MM.1S (cell line): ENCODE results near the gene KHNYN.

ENCODE experiments used
- DNase-seq: peaks from one replicate; pipeline ENCODE4 v3.0.0-alpha.2; 2015
- H2AFZ ChIP-seq: fragments of 300-600 bp; sonication (generic); 2 replicates; pipeline ENCODE4 v1.6.0; 2016; ENCODE audit warnings: antibody characterized with exemption, low read length
- H3F3A ChIP-seq: fragments of 300-600 bp; sonication (generic); 2 replicates; pipeline ENCODE4 v1.6.1; 2016; ENCODE audit warnings: mild to moderate bottlenecking, antibody characterized with exemption, low read length, moderate library complexity, mixed read lengths; ENCODE audit not compliant: insufficient read depth
- H3K27ac ChIP-seq: fragments of 300-600 bp; sonication (generic); 2 replicates; pipeline ENCODE4 v1.5.1; 2016; ENCODE audit warnings: mild to moderate bottlenecking, low read length
- H3K27me3 ChIP-seq: fragments of 300-600 bp; sonication (generic); replicated peaks from 2 replicates; pipeline ENCODE4 v1.6.0; 2016; ENCODE audit warnings: low read length; ENCODE audit not compliant: insufficient read depth
- H3K36me3 ChIP-seq: fragments of 300-600 bp; sonication (generic); replicated peaks from 2 replicates; pipeline ENCODE4 v1.6.1; 2016; ENCODE audit warnings: mild to moderate bottlenecking, low read length, mixed read lengths; ENCODE audit not compliant: insufficient read depth
- H3K4me1 ChIP-seq: fragments of 300-600 bp; sonication (generic); 2 replicates; pipeline ENCODE4 v1.6.1; 2016; ENCODE audit warnings: low read length, mixed read lengths
- H3K4me2 ChIP-seq: fragments of 300-600 bp; sonication (generic); 2 replicates; pipeline ENCODE4 v1.6.0; 2016; ENCODE audit warnings: low read depth, low read length
- H3K4me3 ChIP-seq: fragments of 300-600 bp; sonication (generic); 2 replicates; pipeline ENCODE4 v1.5.1; 2016; ENCODE audit warnings: low read length, mixed read lengths
- H3K79me2 ChIP-seq: fragments of 300-600 bp; sonication (generic); 2 replicates; pipeline ENCODE4 v1.6.1; 2016; ENCODE audit warnings: mixed run types, low read length, mixed read lengths
- H3K9ac ChIP-seq: fragments of 300-600 bp; sonication (generic); 2 replicates; pipeline ENCODE4 v1.6.1; 2016; ENCODE audit warnings: low read length, mixed read lengths
- H3K9me2 ChIP-seq: fragments of 300-600 bp; sonication (generic); replicated peaks from 2 replicates; pipeline ENCODE4 v1.6.1; 2016; ENCODE audit warnings: mild to moderate bottlenecking, low read length, mixed read lengths; ENCODE audit not compliant: insufficient read depth
- H3K9me3 ChIP-seq: fragments of 300-600 bp; sonication (generic); replicated peaks from 2 replicates; pipeline ENCODE4 v1.6.1; 2016; ENCODE audit warnings: mild to moderate bottlenecking, low read length, mixed read lengths; ENCODE audit not compliant: insufficient read depth
- H4K20me1 ChIP-seq: fragments of 300-600 bp; sonication (generic); 2 replicates; pipeline ENCODE4 v1.6.1; 2016; ENCODE audit warnings: mild to moderate bottlenecking, low read length, moderate library complexity, mixed read lengths; ENCODE audit not compliant: insufficient read depth
- CTCF ChIP-seq: fragments of 300-600 bp; sonication (generic); IDR thresholded peaks from 2 replicates; pipeline ENCODE4 v1.5.1; 2016; ENCODE audit warnings: antibody characterized with exemption, low read length, mixed read lengths
- EZH2 ChIP-seq: fragments of 300-600 bp; sonication (generic); optimal IDR thresholded peaks from 2 replicates; pipeline ENCODE3; 2017; ENCODE audit warnings: low read depth, mild to moderate bottlenecking, antibody characterized with exemption, low read length, mixed read lengths
- EZH2phosphoT487 ChIP-seq: fragments of 300-600 bp; sonication (generic); IDR thresholded peaks from 2 replicates; pipeline ENCODE4 v1.6.1; 2018; ENCODE audit warnings: antibody characterized with exemption, low read length

KHNYN gene

GRCh38 chr14:24416932-24417619 is 12.7 kb upstream of the KHNYN start:
- Histone ChIP-seq H3K4me3 (no peak overlapping the region), H3K4me1 (peaks cover 3% of the 10 kb centered on the region; the same call in 1 of the 2 replicates), H3K9ac (no peak overlapping the region), H2AFZ (no peak overlapping the region), H3K36me3 (no peaks in the 10 kb centered on the region), H3K27me3 (no peaks in the 10 kb centered on the region), H3K27ac (no peak overlapping the region), H3K4me2 (no peak overlapping the region), H3F3A (no peaks in the 10 kb centered on the region), H3K9me2 (no peaks in the 10 kb centered on the region), H4K20me1 (no peaks in the 10 kb centered on the region), H3K9me3 (no peaks in the 10 kb centered on the region), H3K79me2 (no peaks in the 10 kb centered on the region)
- no peak for TF ChIP-seq CTCF
- no peak for TF ChIP-seq EZH2
- TF ChIP-seq EZH2phosphoT487 = no peak
- DNase-seq = no peak

- H3K4me3 ChIP-seq = no peak overlapping the region
- H3K9me2 ChIP-seq = no peaks in the 10 kb centered on the region
- no peaks in the 10 kb centered on the region for H3K79me2 ChIP-seq
- no peaks in the 10 kb centered on the region for H4K20me1 ChIP-seq
- no peaks in the 10 kb centered on the region for H3K36me3 ChIP-seq
- no peak overlapping the region for H2AFZ ChIP-seq
- H3K9ac ChIP-seq = no peak overlapping the region
- TF ChIP-seq EZH2phosphoT487 (no peak), CTCF (no peak), EZH2 (no peak)
- no peak overlapping the region for H3K27ac ChIP-seq
- H3F3A ChIP-seq = no peaks in the 10 kb centered on the region
- no peak for DNase-seq
- H3K4me2 ChIP-seq = no peak overlapping the region
- no peaks in the 10 kb centered on the region for H3K9me3 ChIP-seq
- H3K27me3 ChIP-seq = no peaks in the 10 kb centered on the region
- peaks cover 11% of the 10 kb centered on the region for H3K4me1 ChIP-seq
Measured at GRCh38 chr14:24417832-24418491, 11.8 kb upstream of the KHNYN start.

GRCh38 chr14:24418492-24418873 is 11.3 kb upstream of the KHNYN start:
- Histone ChIP-seq H3K9ac (no peak overlapping the region), H3F3A (no peaks in the 10 kb centered on the region), H3K27me3 (no peaks in the 10 kb centered on the region), H3K4me3 (no peak overlapping the region), H2AFZ (no peak overlapping the region), H3K4me1 (peaks cover 17% of the 10 kb centered on the region), H3K9me2 (no peaks in the 10 kb centered on the region), H3K79me2 (no peaks in the 10 kb centered on the region), H3K36me3 (no peaks in the 10 kb centered on the region), H4K20me1 (no peaks in the 10 kb centered on the region), H3K4me2 (no peak overlapping the region), H3K9me3 (no peaks in the 10 kb centered on the region), H3K27ac (no peak overlapping the region)
- TF ChIP-seq EZH2 = no peak
- no peak for TF ChIP-seq EZH2phosphoT487
- no peak for TF ChIP-seq CTCF
- no peak for DNase-seq
